ENCODE results near the gene CDCA8. TPM values are rescaled to one million over a fixed set of nuclear protein-coding genes. Genes with fewer than 3 reads are reported as not detected.

Gene CDCA8
- total RNA-seq, 120 experiments from 2014 or later = 0.30 to 1.9 (median 0.93) TPM

Other genes with a start within 250 kb of the CDCA8 start
- gene ZC3H12A, start 217.9 kb upstream of the CDCA8 start, total RNA-seq = 1 to 10 TPM in 96 of 120 experiments, under 1 TPM in 24; 0.46 to 7.2 (median 1.7) TPM
- 100 to 1,000 TPM in 57 of 120 experiments, 10 to 100 TPM in 63; 44.2 to 132 (median 98.7) TPM for gene MEAF6, start 177.8 kb upstream of the CDCA8 start, total RNA-seq
- gene SNIP1, start 138.2 kb upstream of the CDCA8 start, total RNA-seq = 10 to 100 TPM in 118 of 120 experiments, 1 to 10 TPM in 2; 8.4 to 24.4 (median 16.7) TPM
- 10 to 100 TPM in 116 of 120 experiments, 1 to 10 TPM in 4; 8.9 to 29.1 (median 17.0) TPM for gene DNALI1, start 135.6 kb upstream of the CDCA8 start, total RNA-seq
- 10 to 100 TPM; 13.0 to 31.1 (median 20.2) TPM for gene GNL2, start 96.6 kb upstream of the CDCA8 start, total RNA-seq
- gene RSPO1, start 57.6 kb upstream of the CDCA8 start, total RNA-seq = under 1 TPM in 36 of 120 experiments, not detected in 84; 0.16 to 0.69 (median 0.28) TPM
- gene EPHA10, start 72.6 kb downstream of the CDCA8 start, total RNA-seq = 10 to 100 TPM; 10.7 to 38.2 (median 23.4) TPM
- 10 to 100 TPM; 10.6 to 32.4 (median 23.2) TPM for gene MANEAL, start 101.3 kb downstream of the CDCA8 start, total RNA-seq
- 100 to 1,000 TPM in 3 of 120 experiments, 10 to 100 TPM in 117; 49.0 to 111 (median 68.1) TPM for gene C1orf122, start 115.3 kb downstream of the CDCA8 start, total RNA-seq
- 10 to 100 TPM in 67 of 120 experiments, 1 to 10 TPM in 53; 6.0 to 15.3 (median 10.2) TPM for gene YRDC, start 115.7 kb downstream of the CDCA8 start, total RNA-seq
- gene MTF1, start 167.1 kb downstream of the CDCA8 start, total RNA-seq = 10 to 100 TPM; 12.4 to 40.5 (median 22.6) TPM

Measured in dorsolateral prefrontal cortex (tissue), 118 donors.